HG02885 (cell line): Measurements from ENCODE around the gene ATP6V0B.

ENCODE experiments used
- ATAC-seq: cut with Tn5 transposase; IDR thresholded peaks from one replicate; pipeline ENCODE4 v1.9.1; 2021; ENCODE audit warnings: mild to moderate bottlenecking; ENCODE audit not compliant: unreplicated experiment, poor library complexity

Gene ATP6V0B

GRCh38 chr1:43974443-43975248 lies at the start of gene ATP6V0B:
ATP6V0B (plus strand) TSS chr1:43974960; CDS start chr1:43975041, 81 bp downstream.
- peak; percentile 69 for ATAC-seq

DNA sequence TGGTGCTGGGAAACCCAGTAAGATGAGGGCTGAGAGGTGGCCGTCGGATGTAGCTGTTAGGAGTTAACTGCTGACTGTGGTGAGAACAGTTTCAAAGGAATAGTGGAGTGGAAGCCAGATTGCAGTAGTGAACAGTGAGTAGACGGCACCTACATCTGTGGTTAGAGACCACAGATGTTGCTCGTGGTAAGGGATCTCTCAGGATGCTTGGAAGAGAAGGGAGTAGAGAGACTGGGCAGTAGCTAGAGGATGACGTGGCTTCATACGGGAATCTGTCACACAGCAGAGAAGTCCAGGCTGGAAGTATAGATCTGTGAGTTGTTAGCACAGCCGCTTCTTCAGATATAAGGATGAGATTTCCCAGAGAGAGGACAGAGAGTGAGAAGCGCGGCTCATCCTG lies 48.9 kb upstream of the ATP6V0B start:
- no peak for ATAC-seq

GRCh38 chr1:43930168-43930948 lies 44.4 kb upstream of the ATP6V0B start:
- ATAC-seq = no peak

- no peak for ATAC-seq
Measured at GRCh38 chr1:43930949-43931275, 43.8 kb upstream of the ATP6V0B start.

DNA sequence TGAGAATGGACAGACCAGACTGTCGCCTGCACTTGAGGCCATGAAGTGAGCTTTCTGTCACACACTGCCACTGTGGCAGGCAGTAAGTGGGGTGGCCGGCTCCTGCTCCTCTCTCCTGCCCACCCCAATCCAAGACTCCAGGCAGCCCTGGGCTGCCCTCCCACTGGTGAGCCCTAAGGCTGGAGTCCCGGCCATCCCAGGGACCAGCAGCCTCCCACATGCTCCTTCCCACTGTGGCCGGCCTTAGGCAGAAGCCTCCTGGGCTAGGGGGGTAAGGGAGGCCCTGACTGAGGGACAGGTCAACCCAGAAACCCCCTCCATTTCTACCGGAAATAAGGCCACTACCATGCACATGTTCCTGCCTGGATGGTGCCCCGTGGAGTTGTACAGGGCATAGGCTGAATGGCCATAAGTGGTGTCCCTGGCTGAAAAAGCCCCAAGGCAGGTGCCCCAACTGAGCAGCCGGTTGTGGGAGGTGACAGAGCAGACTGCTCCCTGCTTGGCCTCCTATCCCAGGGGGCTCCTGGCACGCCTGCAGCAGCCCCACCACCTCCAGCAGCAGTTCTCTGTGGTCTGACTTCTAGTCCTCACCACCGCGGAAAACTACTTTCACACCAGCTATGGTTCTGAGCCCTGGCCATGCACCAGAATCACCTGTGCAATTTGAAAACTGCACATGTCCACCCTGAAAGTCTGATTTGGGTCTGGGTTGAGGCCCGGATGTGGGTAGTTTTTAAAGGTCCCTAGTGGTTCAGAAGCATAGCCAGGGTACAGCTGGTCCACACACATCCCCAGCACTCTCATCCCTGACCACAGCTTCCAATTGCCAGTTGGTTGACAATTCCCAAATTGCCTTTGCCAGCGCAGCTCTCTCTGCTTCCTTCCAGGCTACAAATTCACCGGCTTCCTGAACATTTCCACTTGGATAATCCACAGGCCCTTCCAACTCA lies 42.8 kb upstream of the ATP6V0B start:
- no peak for ATAC-seq

DNA sequence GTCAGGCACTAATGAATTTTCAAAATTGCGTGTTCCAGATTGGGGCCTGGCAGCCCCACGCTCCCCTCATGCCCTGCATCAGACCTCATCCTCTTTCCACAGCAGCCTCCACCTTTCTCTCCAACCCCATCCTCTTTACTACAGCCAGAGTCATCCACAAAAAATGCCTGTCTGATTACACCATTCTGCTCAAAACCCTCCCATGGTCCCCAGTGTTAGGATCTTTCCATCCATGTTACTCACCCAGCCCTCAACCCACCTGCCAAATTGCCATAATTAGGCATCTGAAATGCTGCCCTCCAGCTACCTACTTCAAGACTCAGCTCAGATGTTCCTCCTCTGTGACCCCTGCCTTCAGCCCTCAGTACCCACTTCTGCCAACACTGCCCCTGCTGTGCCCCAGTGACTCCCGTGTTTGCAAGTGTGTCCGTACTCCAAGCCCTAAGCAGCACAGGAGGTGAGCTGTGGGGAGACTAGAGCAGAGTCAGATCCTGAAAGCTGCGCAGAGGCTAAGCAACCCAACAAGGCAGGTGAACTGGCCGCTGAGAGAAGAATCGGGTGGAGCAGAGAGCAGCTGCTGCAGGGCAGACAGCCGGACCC lies 41.9 kb upstream of the ATP6V0B start:
- ATAC-seq = no peak

DNA sequence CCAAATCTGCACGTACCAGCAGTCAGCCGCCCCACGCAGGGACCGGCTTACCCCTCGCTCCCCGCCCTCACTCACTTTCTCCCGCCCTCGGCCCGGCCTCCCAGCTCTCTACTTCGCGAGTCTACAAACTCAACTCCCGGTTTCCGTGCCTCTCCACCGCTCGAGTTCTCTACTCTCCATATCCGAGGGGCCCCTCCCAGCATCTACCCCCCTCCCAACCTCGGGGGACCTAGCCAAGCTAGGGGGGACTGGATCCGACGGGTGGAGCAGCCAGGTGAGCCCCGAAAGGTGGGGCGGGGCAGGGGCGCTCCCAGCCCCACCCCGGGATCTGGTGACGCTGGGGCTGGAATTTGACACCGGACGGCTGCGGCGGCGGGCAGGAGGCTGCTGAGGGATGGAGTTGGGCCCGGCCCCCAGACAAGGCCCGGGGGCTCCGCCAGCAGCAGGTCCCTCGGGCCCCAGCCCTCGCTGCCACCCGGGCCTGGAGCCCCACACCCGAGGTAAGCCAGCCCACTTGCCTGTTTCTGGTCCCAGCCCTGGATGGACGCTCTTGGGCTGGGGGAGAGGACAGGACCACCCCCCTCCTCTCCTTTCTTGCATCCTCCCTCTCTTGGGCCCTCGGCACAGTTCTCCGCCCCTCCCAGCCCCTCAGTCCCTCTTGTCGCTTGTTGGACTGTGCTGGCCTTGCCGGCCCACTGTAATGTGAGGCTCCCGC lies 41.2 kb upstream of the ATP6V0B start, which contains the start of gene ARTN:
TSS of gene ARTN (plus strand) at position 416 of the 715 bp plus-strand sequence. CDS start 1,856 bp downstream, outside the sequence.
- ATAC-seq = no peak

DNA sequence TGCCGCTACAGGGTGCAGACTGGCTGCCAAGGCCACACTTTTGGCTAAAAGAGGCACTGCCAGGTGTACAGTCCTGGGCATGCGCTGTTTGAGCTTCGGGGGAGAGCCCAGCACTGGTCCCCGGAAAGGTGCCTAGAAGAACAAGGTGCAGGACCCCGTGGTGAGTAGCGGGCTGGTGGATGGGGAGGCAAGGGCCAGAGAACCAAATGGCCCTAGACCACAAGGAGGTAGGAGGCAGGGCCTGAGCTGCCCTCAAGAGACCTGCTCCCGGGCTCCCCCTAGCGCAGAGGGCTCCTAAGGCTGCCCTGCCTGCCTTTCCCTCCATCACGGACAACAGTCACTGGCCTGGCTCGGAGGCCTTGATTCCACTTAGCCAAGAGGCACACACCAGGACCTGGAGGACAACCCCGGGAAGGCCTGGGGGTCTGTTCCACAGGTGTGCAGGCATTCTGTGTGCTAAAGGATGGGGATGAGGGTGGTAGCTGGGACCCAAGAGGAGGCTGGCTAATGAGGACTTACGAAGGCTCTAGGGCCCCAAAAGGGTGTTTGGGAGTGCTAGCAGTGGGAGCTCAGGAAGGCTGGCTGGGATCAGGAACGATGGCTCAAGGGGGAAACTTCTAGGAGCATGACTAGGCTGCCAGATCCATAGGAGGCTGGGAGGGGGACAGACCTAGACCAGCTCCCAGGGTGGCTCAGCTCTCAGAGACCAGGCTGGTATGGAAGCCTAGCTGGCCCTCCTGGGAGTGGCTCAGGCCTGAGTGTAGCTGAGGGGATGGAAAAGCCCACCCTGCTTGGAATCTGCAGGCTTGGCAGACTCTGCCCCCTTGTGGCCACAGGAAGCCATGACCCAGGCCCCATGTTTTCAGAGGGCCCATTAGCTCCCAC lies 40.4 kb upstream of the ATP6V0B start:
- no peak for ATAC-seq

DNA sequence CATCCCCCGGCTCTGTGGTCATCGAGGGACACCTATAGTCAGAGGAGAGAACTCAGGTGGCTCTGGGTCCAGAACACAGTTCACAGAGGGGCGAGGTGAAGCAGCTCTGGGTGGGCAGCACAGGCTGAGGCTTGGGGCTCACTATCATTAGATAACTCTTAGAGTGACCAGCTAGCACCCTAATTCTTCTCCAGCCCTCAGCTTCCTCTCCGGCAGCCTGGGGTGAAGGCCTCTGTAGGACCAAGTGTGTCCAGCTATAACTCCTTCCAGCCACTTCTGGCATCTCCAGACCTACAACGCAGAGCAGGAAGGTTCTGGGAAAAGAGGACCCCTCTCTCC lies 39.8 kb upstream of the ATP6V0B start:
- no peak for ATAC-seq

GRCh38 chr1:43935711-43936427 lies 38.9 kb upstream of the ATP6V0B start:
- ATAC-seq = no peak

DNA sequence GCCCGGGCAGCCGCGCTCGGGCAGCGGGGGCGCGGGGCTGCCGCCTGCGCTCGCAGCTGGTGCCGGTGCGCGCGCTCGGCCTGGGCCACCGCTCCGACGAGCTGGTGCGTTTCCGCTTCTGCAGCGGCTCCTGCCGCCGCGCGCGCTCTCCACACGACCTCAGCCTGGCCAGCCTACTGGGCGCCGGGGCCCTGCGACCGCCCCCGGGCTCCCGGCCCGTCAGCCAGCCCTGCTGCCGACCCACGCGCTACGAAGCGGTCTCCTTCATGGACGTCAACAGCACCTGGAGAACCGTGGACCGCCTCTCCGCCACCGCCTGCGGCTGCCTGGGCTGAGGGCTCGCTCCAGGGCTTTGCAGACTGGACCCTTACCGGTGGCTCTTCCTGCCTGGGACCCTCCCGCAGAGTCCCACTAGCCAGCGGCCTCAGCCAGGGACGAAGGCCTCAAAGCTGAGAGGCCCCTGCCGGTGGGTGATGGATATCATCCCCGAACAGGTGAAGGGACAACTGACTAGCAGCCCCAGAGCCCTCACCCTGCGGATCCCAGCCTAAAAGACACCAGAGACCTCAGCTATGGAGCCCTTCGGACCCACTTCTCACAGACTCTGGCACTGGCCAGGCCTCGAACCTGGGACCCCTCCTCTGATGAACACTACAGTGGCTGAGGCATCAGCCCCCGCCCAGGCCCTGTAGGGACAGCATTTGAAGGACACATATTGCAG lies 38.2 kb upstream of the ATP6V0B start:
- ATAC-seq = no peak

GRCh38 chr1:43937179-43937865 lies 37.4 kb upstream of the ATP6V0B start:
- ATAC-seq = no peak

DNA sequence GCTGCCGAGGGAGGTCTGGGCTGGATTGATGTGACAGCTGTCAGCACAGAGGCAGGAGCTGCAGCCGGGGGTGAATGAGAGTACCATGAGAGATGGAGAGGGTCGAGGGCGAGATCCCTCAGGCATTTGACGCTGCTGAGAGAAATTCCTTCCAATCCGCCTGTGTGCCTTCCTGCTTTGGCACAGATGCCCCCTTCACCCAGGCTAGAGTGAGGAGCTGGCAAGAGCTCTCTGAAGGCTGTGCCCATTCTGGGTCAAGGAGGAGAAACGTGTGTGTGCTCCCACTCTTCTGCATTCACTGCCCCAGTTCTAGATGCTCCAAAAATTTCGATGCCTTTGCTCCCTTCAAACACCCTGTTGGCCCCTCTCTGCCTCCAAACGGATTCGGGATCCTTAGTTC lies 36.4 kb upstream of the ATP6V0B start:
- no peak for ATAC-seq

GRCh38 chr1:43938892-43939587 lies 35.7 kb upstream of the ATP6V0B start:
- ATAC-seq = no peak

DNA sequence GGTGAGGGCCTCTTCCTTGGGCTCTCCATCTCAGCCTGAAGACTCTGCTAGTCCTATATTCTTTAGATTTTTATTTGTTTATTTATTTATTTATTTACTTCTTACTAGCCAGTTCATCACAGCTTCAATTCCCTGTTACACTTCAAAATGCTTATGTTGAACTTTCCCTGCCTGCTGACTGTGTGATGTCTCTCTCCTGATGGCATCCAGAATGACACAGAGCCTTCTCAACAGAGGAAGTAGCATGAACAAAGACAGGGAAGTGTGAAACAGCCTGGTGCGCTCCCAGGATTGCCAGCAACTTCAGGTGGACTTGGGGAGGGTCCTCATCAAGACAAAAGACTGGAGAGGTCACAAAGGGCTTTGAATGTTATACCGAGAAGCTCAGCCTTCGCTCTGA lies 32.3 kb upstream of the ATP6V0B start:
- ATAC-seq = no peak

GRCh38 chr1:43944860-43945259 lies 29.9 kb upstream of the ATP6V0B start:
- ATAC-seq = no peak
